Erythroblast (primary cell): ENCODE measurements around the gene GALNT16.

Experiments used
- GATA1 ChIP-seq: IDR thresholded peaks from 2 replicates; pipeline ENCODE4 v1.6.1; 2011; ENCODE audit warnings: low read depth, mild to moderate bottlenecking, control low read depth, low read length, moderate library complexity
- POLR2A ChIP-seq: IDR thresholded peaks from 2 replicates; pipeline ENCODE4 v1.6.1; 2011; ENCODE audit warnings: mild to moderate bottlenecking, low read length

GRCh38 chr14:69363055-69363454 lies 103.1 kb downstream of the GALNT16 start:
- no peak for TF ChIP-seq POLR2A
- no peak for TF ChIP-seq GATA1
